Cardiac septum (tissue), 1 donor: ENCODE results near the gene CDADC1. TPM values are rescaled to one million over a fixed set of nuclear protein-coding genes. Genes with fewer than 3 reads are reported as not detected.
"Not testable (repeated sequence)": the region's sequence is repeated elsewhere in the genome, so short reads cannot be mapped to it uniquely, and the experiment has no call there.

Source experiments
- DNase-seq: peaks from one replicate; pipeline ENCODE4 v3.0.0-alpha.2; 2020; ENCODE audit warnings: low spot score
- intact Hi-C: fragments of 100-400 bp; cut with DNase I; formaldehyde crosslinking; loops from one replicate; pipeline ENCODE4 v1.14.0; 2022
- total RNA-seq: library from RNA; stranded (reverse); fragmentation: NEBNext Ultra II Directional; extraction: Animal tissue kit (Norgen Biotek cat#: 25700); gene quantifications from one replicate; pipeline ENCODE4 v1.2.1, GENCODE V29; 2021
- donor health status: DM: no; HTN: no; CAD: no.

Gene CDADC1
- total RNA-seq, 1 donor from 2014 or later = 7.1 TPM

DNA sequence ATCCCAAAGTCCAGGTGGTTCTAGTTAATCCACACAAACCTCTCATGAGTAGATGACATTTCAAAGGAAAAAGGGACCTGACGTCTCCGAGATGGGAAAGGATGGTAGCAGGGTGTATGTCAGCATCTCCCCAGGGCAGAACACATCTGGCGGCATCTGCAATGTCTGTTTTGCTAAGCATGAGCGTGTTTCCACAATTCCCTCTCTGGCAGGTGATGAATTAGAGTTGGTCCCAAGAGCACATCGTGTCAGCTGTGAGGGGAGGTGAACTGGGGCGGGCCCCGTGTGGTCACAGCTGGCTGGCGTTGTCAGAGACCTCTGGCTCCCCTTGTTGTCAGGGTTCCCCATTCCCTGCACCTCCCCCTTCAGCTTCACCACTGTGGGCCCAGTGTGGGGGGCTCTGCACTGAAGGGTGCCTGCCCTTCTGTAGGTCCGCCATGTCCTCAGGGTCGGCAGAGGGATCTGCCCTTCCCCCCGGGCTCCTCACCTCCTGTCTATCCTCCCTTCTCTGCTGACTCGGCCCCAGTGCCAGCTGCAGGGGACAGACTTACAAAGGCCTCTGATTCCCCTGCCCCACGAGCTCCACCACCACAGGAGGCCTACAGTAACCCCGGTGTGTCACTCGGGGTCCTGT is 58.2 kb downstream of the CDADC1 start:
- intact Hi-C loops = no loop called here

DNA sequence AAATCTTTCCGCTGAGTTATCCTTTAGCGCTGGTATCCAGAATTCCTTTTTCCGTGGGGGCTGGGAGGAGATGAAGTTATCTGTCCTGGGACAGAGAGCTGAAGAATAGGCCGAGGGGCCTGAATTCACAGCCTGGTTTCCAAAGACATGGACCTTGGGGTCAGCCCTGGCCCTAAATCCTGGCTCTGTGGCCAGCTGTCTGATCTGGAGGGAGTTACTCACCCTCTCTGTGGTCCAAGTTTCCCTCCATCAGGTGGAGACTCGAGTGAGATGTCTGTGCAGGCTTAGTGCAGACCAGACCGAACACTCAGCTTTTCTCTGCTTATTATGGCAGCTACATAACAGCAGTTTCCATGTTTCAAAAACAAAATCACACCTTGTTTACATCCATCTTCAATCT is 59.6 kb downstream of the CDADC1 start:
- DNase-seq = no peak
- intact Hi-C loops = no loop called here

More for the DNA sequence above, 58.2 kb downstream of the CDADC1 start:
- no peak for DNase-seq

DNA sequence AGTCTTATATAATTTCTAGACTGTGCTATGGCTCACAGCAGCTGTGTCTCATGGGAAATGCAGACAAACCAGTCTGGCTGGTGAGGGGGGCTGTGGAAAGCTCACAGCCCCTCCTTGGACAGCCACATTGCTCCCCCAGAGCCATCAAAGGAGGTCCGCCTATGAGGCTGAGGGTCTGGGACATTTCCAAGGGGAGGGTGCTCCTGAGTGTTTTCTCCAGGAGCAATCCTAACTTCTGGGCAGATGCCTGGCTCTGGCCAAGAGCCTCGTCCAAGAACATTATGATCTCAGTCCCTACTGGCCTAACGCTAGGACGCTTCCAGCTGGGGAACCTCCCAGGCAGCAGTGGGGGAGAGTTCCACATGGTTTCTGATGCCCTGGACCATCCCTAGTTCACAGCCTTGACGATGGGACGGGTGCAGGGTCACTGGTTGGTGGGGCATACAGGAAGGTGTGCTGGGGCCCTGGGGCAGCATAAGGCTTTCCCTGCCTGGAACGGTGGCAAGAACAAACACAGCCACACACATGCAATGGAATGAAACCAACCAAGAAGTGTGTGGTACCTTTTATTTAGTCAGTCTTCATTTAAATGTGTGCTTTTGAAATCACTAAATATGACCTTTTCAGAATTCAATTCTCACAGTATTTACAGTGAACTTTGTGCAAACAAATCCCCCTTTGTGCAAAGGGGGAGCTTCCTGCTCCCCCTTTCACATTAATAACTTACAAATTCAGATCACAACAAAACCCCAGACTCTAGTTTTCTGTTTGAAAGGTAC is 60.6 kb downstream of the CDADC1 start:
- intact Hi-C loops = no loop called here
- DNase-seq = no peak

DNA sequence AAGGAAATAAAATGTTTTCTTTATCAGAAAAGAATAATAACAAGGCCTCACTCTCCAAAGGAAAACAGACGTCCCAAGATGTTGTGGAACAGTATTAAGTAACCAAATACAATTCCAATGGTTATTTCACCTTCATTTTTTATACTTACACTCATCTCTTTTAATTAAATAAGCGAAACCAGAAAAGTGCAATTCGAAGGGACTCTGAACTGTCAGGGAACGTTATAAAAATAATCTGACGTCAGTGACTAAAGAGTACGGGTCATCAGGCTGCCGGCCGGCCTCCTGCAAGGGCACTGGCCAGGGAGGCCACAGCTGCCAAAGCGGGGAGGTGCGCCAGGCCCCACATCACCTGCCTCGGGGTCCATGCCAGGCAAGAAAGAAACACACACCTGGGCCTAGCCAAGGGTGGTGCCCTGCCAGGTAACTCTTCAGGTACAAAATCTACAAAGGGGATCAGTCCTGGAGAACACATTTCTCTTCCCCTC is 61.2 kb downstream of the CDADC1 start:
- no peak for DNase-seq
- intact Hi-C loops = no loop called here

DNA sequence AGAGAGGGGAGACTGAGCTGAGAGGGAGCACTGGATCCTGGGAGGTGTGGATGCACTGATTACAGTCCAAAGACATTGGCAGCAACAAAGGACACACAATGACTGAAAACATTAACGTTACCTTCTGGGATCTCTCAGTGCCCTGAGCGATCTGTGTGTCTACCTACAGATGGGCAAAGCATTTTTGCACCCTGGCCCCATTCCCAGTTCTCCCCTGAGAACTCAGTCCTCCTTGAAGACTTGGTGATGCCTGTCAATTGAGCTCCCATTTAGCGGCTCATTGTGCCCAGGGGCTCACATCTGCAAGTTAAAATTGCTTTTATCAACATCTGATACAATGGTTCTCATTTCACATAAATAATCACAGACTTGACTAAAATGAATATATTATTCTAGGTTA is 62.5 kb downstream of the CDADC1 start:
- DNase-seq = no peak
- intact Hi-C loops = no loop called here

DNA sequence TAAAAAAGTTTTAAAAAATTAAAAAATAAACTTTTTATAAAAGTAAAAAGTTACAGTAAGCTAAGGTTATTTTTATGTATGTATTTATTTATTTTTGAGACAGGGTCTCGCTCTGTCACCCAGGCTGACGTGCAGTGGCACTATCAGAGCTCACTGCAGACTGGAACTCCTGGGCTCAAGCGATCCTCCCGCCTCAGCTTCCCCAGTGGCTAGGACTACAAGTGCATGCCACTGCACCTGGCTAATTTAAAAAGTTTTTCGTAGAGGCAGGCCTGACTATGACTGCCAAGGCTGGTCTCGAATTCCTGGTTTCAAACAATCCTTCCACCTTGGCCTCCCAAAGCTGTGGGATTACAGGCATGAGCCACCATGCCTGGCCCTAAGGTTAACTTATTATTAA is 64.1 kb downstream of the CDADC1 start:
- DNase-seq = no peak
- intact Hi-C loops = no loop called here

DNA sequence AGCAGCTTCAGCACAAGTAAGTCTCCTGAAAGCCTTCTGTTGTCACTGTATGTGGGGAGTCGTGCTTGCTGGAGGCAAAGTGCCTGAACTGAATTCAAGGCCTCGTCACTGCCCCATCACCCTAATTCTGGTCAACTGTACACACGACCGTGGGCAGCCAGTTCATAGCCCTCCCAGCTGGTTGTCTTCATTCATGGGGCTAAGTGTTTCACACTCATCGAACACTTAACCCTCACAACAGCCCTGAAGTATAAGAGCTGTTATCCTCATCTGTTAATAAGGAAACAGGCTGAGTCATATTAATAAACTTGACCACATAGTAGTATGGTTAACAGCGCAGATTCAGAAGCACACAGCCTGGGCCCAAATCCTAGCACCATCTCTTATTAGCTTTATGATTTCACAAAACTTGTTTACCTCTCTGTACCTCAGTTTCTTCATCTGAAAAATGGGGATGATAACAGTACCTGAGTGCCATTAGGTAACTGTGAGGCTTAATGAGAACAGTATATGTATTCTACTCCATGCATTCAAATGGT is 66.7 kb downstream of the CDADC1 start:
- no peak for DNase-seq
- intact Hi-C loops = no loop called here

DNA sequence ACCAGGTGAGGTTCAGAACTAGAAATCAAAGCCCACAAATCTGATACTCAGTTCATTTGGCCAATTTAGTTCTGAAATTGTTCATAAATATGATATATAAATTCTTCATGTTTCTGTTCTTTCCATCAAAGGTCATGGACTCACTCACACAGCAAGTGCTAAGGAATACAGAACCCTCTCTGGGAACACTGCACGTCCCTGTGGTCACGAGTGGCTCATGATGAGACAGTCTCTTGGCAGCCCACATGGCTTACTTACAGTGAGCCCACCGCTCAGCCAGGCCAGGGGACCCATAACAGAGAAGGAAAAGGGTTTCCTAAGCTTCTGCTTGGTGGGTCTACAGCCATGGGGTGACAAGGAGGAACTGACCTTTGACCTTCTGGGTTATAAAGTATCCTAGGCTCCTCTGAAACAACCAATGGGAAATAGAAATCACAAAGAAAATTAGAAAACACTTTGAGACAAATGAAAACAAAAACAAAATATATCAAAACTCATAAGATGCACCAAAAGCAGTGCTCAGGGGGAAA is 67.4 kb downstream of the CDADC1 start:
- intact Hi-C loops = no loop called here
- no peak for DNase-seq

DNA sequence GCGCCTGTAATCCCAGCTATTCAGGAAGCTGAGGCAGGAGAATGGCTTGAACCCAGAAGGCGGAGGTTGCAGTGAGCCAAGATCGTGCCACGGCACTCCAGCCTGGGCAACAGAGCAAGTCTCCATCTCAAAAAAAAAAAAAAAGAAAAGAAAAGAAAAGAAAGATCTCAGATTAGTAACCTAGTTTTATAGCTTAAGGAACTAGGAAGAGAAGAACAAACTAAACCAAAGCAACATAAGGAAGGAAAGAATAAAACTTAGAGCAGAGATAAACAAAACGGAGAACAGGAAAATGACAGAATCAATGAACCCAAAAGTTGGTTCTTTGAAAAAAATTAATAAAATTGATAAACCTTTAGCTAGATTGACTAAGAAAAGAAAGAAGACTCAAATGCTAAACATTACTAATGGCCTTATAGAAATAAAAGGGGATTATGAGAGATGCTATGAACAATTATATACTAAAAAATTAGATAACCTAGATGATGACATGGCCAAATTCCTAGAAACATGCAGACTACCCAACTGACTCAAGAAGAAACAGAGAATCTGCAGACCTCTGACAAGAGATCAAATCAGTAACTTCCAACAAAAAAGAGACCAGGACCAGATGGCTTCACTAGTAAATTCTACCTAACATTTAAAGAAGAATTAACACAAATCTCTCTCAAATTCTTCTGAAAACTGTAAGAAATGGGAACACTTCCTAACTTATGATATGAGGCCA is 68.2 kb downstream of the CDADC1 start:
- intact Hi-C loops = no loop called here
- DNase-seq = no peak

DNA sequence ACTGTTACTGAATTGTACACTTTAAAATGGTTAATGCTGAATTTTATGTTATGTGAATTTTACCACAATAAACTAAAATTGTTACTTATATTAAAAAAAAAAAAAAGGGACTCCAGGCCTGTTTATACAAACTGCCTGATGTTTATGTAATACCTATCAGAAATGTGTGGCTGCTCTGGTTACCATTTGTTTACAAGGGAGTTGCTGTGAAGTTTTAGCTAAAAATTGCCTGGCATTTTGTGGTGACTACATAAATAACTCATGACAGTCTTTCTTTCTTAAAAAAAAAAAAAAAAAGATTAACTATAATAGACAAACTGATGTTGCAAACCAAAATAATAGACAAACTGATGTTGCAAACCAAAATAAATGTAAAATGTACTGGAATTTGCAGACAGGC is 71.8 kb downstream of the CDADC1 start:
- intact Hi-C loops = no loop called here

DNA sequence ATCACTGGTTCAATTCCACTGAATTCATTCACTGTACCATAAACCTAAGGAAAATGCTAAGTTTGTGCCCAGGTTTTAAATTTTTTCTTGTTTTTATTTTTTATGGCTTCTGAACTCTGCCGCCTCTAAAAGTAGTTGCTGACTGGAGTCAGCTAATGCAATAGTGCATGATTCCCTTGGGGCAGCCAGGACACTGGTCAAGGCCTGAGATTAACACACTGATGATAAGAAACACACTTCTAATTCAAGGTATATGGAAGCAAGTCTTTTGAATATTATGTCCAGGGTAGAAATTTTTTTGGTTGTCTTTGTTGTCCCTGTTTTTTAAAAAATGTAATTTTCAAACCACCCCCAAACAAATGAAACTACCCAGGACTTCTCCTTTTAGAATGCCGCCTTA is 72.2 kb downstream of the CDADC1 start:
- DNase-seq = no peak
- intact Hi-C loops = no loop called here

More for the DNA sequence above, 71.8 kb downstream of the CDADC1 start:
- DNase-seq = no peak

DNA sequence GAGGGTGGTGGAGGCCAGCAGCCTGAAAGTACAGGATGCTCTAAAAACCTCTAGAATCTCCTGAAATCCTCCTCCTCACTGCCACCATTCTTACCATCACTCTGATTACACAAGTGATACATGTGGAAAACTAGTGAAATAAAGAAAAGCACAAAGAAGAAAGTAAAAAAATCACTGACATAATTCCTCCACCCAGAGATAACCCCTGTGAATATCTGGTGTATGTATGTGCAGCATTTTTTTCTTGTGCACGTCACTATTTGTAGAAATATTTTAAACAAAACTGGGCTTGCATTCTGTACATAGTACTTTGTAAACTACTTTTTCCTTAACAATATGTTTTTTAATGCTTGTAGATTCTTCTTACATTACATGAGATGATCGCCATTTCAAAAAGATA is 73.2 kb downstream of the CDADC1 start:
- no peak for DNase-seq
- intact Hi-C loops = no loop called here

DNA sequence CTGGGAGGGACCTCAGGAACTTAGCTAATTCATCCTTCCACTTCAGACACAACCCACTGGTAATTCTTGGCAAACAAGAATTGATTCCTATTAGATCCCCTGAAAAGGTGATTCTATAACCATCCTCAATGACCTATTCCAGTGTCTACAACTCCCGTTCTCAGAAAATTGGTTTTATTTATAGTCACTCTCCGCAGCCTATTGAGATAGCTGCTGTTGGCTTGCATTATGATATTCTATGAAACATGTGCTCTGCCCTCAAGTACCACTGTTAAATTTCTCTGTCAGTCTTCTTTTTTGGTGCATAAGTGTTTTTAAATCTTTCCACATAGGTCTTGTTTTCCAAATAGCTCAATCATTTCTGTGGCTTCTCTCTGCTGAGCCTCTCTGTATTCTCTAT is 75.0 kb downstream of the CDADC1 start:
- intact Hi-C loops = no loop called here
- no peak for DNase-seq

DNA sequence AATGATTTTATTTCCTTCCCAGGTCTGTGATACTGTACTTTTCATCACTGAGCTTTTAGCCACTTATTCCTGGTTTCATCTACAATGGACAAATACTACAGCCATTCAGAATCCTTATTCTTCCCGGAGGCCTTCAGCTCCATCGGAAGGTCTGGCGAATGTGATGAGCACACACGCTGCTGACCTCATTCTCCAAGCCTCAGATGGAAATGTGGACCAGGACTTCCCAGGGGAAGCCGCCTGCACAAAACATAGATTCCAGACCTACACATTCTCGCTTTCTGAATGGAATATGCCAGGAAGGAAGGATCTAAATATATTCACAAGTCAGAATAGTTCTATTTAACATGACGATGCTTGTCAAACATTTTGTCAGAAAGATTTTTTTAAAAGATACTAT is 75.6 kb downstream of the CDADC1 start:
- no peak for DNase-seq

DNA sequence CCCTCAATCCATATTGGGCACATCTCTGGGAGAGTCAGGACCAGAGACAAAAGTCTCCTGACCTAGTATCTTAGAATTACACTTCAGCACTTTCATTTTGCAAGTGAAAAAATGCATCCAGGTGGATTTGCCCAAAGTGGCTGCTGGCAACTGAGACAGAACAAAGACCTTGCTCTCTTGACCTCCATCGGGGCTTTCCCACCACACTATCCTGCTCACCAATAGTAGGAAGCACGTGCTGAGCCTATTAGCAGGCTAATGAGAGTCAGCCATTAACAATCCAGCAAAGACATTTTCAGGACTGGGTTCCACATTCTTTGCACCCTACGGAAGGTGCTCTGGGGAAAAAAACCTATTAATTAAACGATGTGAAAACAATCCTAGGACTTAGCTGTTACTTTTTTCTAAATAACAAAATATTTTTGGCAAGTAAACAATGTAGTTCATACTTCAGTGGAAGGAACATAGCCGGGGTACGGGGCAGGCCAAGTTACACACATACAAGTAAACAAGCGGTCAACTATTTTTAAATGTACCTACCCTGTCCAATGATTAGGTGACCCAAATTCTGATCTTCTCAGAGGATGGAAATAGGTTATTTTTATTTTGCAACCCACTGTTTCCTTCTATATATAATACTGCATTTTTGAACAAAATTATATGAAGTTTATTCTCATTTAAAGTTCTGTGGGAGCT is 78.6 kb downstream of the CDADC1 start:
- intact Hi-C loops = no loop called here
- no peak for DNase-seq

More for the DNA sequence above, 75.6 kb downstream of the CDADC1 start:
- intact Hi-C loops = no loop called here

DNA sequence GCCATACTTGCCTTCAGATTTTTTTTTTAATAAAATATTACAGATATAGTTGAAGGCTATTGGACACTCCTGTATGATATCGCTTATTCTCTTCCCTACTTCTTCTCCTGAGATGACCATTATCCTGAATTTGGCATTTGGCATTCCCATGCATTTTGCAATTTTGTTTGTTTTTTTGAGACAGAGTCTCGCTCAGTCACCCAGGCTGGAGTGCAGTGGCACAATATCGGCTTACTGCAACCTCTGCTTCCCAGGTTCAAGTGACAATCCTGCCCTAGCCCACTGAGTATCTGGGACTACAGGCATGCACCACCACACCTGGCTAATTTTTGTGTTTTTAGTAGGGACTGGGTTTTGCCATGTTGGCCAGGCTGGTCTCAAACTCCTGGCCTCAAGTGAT is 79.4 kb downstream of the CDADC1 start:
- DNase-seq, intact Hi-C loops: not testable (repeated sequence)

DNA sequence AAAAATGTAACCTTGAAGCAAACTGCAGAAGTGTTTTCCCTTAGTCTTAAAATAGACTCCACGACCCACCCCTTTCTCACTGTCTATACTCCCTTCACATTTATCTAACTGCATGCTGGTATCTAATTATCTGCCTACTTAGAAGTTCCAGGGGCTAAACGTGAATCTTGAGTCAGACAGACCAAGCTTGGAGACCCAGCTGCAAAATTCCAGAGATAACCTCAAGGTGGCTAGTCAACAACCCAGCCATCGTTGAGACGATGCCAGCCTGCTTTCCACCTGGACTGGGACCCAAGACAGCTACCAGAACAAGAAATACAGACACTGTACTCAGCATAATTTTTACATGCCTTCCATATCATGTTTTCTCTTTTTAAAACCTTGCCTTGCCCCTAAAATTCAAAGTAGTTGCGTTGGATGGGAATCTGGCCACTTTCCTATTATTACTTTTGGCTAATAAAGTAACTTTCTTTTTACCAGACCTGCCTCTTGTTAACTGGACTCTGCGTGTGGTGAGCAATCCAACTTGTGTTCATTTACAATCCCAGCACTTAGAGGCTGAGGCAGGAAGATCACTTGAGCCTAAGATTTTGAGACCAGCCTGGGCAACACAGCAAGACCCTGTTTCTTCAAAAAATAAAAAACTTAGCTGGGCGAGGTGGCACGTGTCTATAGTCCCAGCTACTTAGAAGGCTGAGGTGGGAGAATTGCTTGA is 82.3 kb downstream of the CDADC1 start:
- intact Hi-C loops = no loop called here
- DNase-seq = no peak

DNA sequence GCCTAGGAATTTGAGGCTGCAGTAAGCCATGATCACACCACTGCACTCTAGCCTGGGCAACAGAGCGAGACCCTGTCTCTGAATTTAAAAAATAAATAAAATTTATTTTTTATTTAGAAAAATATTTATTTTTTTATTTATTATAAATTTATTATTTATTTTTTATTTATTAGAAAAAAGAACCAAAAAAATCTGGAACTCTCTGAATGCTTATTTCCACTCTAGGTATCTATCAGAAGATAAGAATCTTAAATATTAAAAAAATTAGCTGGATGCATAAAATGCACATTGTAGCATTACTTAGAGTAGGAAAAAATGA is 82.8 kb downstream of the CDADC1 start:
- intact Hi-C loops = no loop called here
- DNase-seq = no peak

DNA sequence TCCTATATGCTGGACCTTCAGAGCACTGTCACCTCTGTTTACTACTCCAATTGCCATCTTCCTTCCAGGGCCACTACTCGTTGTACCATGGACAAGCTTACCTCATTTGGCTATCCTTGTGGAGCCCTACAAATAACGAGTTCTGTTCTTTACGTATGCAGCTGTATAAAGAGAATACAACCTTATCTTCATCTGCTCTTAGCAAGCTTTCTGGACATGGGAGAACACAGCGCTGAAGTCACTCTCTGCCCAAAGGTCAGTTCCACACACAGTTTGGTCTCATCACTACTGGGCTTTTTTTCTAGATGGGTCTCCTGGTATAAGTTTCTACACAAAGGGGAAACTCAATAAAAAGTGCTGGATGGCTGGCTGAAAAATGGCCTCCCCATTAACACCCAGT is 88.9 kb downstream of the CDADC1 start:
- no peak for DNase-seq
- intact Hi-C loops = no loop called here
